Kidney (tissue), 14 donors: Measurements from ENCODE around the gene ADAMTSL3. TPM values are rescaled to one million over a fixed set of nuclear protein-coding genes. Genes with fewer than 3 reads are reported as not detected.

ENCODE experiments used
- DNase-seq, 5 donors: peaks; one replicate each; pipeline ENCODE4 v3.0.0-alpha.2; 2013 to 2020
- FAIRE-seq: peaks from 2 replicates; lab custom pipeline; 2012; peaks lifted over from hg19 to GRCh38; lab: Jason Lieb, UNC
- H3K27ac ChIP-seq, 2 donors: one replicate each; pipeline ENCODE4 v1.7.0; 2013; ENCODE audit warnings: low read depth in 2 of 2, low read length in 2 of 2, inconsistent platforms in 1 of 2
- H3K27me3 ChIP-seq: one replicate; pipeline ENCODE4 v1.7.1; 2013; ENCODE audit warnings: low read length, inconsistent platforms; ENCODE audit not compliant: control insufficient read depth, insufficient read depth
- H3K36me3 ChIP-seq, 3 donors: one replicate each; pipeline versions ENCODE4 v1.7.0 to v1.7.1; 2013; ENCODE audit warnings: low read length in 3 of 3, control low read depth in 1 of 3, inconsistent platforms in 1 of 3; ENCODE audit not compliant: insufficient read depth in 3 of 3, control insufficient read depth in 2 of 3
- H3K4me1 ChIP-seq, 3 donors: one replicate each; pipeline versions ENCODE4 v1.7.0 to v1.7.1; 2013; ENCODE audit warnings: low read length in 3 of 3, inconsistent platforms in 1 of 3, low read depth in 1 of 3; ENCODE audit not compliant: control insufficient read depth in 2 of 3, insufficient read depth in 2 of 3
- H3K4me3 ChIP-seq, 3 donors: one replicate each; pipeline versions ENCODE4 v1.7.0 to v1.8.1; 2013; ENCODE audit warnings: low read length in 3 of 3, control low read depth in 1 of 3, inconsistent platforms in 1 of 3
- H3K9ac ChIP-seq, 3 donors: one replicate each; pipeline versions ENCODE4 v1.7.0 to v1.7.1; 2013; ENCODE audit warnings: low read length in 3 of 3, control low read depth in 1 of 3, inconsistent platforms in 1 of 3
- H3K9me3 ChIP-seq, 3 donors: one replicate each; pipeline versions ENCODE4 v1.7.0 to v1.7.1; 2013; ENCODE audit warnings: low read length in 3 of 3, control low read depth in 1 of 3, inconsistent platforms in 1 of 3; ENCODE audit not compliant: control insufficient read depth in 2 of 3, insufficient read depth in 1 of 3
- intact Hi-C: fragments of 100-400 bp; cut with DNase I; formaldehyde crosslinking; loops from one replicate; pipeline ENCODE4 v1.11.1; 2022
- polyA plus RNA-seq: library from polyadenylated mRNA; stranded (reverse); fragments of 350-450 nt; fragmentation: Illumina TruSeq; extraction: RNeasy Lipid Tissue Mini Kit (QIAGEN cat#74804); gene quantifications from one replicate; pipeline ENCODE4 v1.2.3, GENCODE V29; 2014; ENCODE audit warnings: low read depth, low replicate concordance; ENCODE audit not compliant: insufficient read depth
- total RNA-seq: library from RNA; stranded (reverse); fragmentation: NEBNext Ultra II Directional; extraction: Animal tissue kit (Norgen Biotek cat#: 25700); gene quantifications from one replicate; pipeline ENCODE4 v1.2.1, GENCODE V29; 2021
- TF ChIP-seq, protein P1 (sequence below): IDR thresholded peaks from 3 replicates; pipeline ENCODE4 v1.5.1; 2012; ENCODE audit warnings: mild to moderate bottlenecking, moderate library complexity, borderline replicate concordance; ENCODE audit not compliant: insufficient read depth; ENCODE audit errors: extremely low read depth
- donor health status: control.
- donor health status: control.
- donor health status: control.
- donor health status: control.
- donor health status: control.
- donor health status: DM: yes; HTN: yes; CAD: no.
- donor health status: Normal renal cell carcinoma (clear cell type).

Gene ADAMTSL3
- total and polyA plus RNA-seq, 2 donors from 2014 or later = 1.6 to 23.4 TPM

GRCh38 chr15:83610132-83610531 lies 43.8 kb upstream of the ADAMTSL3 start:
- DNase-seq (no peak), FAIRE-seq (no peak)
- Histone ChIP-seq H3K27me3 (no peaks in the 10 kb centered on the region), H3K4me1 (peaks cover 0 to 4% (median 0%) of the 10 kb centered on the region in 3 donors), H3K27ac (no peak overlapping the region), H3K36me3 (no peaks in the 10 kb centered on the region), H3K9ac (no peak overlapping the region), H3K4me3 (no peak overlapping the region), H3K9me3 (no peaks in the 10 kb centered on the region)
- intact Hi-C loops = no loop called here
- TF ChIP-seq, protein P1, sequence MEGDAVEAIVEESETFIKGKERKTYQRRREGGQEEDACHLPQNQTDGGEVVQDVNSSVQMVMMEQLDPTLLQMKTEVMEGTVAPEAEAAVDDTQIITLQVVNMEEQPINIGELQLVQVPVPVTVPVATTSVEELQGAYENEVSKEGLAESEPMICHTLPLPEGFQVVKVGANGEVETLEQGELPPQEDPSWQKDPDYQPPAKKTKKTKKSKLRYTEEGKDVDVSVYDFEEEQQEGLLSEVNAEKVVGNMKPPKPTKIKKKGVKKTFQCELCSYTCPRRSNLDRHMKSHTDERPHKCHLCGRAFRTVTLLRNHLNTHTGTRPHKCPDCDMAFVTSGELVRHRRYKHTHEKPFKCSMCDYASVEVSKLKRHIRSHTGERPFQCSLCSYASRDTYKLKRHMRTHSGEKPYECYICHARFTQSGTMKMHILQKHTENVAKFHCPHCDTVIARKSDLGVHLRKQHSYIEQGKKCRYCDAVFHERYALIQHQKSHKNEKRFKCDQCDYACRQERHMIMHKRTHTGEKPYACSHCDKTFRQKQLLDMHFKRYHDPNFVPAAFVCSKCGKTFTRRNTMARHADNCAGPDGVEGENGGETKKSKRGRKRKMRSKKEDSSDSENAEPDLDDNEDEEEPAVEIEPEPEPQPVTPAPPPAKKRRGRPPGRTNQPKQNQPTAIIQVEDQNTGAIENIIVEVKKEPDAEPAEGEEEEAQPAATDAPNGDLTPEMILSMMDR = no peak

DNA sequence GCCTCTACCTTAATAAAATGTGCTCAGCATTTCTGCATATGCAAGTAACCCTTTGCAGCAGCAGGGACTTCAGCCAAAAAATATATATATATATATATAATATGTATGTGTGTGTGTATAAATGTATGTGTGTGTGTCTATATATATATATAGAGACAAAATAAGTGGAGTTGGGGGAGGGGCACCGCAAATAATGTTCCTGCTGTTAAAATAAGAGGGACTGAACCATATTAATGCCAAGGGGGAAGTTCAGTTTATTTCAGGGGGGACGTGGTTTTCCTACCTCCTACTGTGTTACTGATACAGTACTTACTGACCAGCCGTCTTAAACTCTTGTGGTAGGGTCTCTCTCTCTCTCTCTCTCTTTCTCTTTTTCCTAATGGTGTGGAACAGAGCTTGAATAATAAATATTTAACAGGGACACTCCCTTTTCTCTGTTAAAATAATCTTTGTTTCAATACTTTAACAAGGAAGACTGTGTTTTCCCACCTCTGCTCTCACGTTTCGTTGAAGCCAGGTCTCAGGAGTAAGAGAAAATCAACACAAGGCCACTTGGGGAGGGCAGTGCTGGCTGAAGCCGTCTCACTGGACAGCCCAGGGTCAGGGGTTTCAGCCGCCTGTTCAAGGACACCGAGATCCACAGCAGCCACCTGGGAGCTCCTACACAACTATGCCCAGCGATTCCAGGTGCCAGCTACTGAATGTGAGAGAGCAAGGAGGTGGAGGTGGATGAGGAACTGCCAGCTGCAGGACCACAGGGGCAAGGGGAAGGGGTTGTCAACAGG lies 42.8 kb upstream of the ADAMTSL3 start:
- intact Hi-C loops = no loop called here
- no peak for FAIRE-seq
- H3K9ac ChIP-seq = no peak overlapping the region
- no peak overlapping the region for H3K4me3 ChIP-seq
- H3K36me3 ChIP-seq = no peaks in the 10 kb centered on the region
- no peaks in the 10 kb centered on the region for H3K27me3 ChIP-seq
- DNase-seq = peak in 4 of 5 donors; percentile 25 to 45 (median 36)
- peaks cover 0 to 4% (median 0%) of the 10 kb centered on the region in 3 donors for H3K4me1 ChIP-seq
- H3K27ac ChIP-seq = peak overlapping the region in 1 of 2 donors; percentile 23
- no peaks in the 10 kb centered on the region for H3K9me3 ChIP-seq
- TF ChIP-seq, protein P1 = no peak

DNA sequence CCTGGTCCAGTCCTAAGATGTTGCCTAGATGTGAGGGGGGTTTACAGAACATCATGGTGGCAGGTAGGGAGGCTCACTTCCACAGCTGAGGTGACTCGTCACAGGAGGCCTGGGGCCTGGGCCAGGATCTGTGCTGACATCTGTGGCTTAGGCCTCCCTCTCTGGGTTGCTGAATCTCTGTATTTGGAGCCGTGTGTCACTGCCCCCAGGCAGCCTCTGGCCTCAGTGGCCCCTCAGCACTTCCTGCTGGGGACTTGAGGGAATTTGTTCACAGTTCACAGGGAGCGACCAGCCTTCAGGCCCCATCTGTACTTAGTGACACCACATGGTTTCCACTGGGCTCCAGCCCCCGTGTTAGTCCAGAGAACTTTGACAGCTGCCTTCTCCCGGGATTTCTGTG lies 41.7 kb upstream of the ADAMTSL3 start:
- Histone ChIP-seq H3K4me3 (no peak overlapping the region), H3K27ac (no peak overlapping the region), H3K4me1 (peaks cover 0 to 4% (median 0%) of the 10 kb centered on the region in 3 donors), H3K9ac (no peak overlapping the region), H3K27me3 (no peaks in the 10 kb centered on the region), H3K9me3 (no peaks in the 10 kb centered on the region), H3K36me3 (no peaks in the 10 kb centered on the region)
- DNase-seq (peak in 1 of 5 donors; percentile 56), FAIRE-seq (no peak)
- TF ChIP-seq, protein P1 = no peak
- intact Hi-C loops = no loop called here
